LHCN-M2 (cell line): ENCODE data around the gene TROAP. TPM values are rescaled to one million over a fixed set of nuclear protein-coding genes. Genes with fewer than 3 reads are reported as not detected.
"Not testable (repeated sequence)": the region's sequence is repeated elsewhere in the genome, so short reads cannot be mapped to it uniquely, and the experiment has no call there.

Experiments
- DNase-seq: peaks from one replicate; pipeline ENCODE4 v3.0.0-alpha.2; 2012; ENCODE audit warnings: low read depth
- total RNA-seq: library from RNA; depleted of rRNA; stranded (reverse); fragments of >200 nt; gene quantifications from 2 replicates; pipeline ENCODE4 v1.2.3, GENCODE V29; 2014

TROAP gene
- total RNA-seq, 1 experiment from 2014 or later: 30.0 TPM

- DNase-seq: no peak
These were observed 28.8 kb upstream of the TROAP start for GRCh38 chr12:49294086-49294803.

- no peak for DNase-seq
These were observed 28.3 kb upstream of the TROAP start for GRCh38 chr12:49294804-49295081.

- DNase-seq: no peak
These were observed 27.7 kb upstream of the TROAP start, which contains the start of gene PRPH for GRCh38 chr12:49295082-49295936. Gene PRPH (plus strand): TSS chr12:49295147. CDS start chr12:49295201, 54 bp downstream.

- DNase-seq: no peak
These were observed 26.8 kb upstream of the TROAP start for GRCh38 chr12:49296034-49296835.

- no peak for DNase-seq
These were observed 26.0 kb upstream of the TROAP start for GRCh38 chr12:49296836-49297694.

GRCh38 chr12:49297695-49298060 lies 25.4 kb upstream of the TROAP start:
- no peak for DNase-seq

- DNase-seq: no peak
These were observed 24.9 kb upstream of the TROAP start for GRCh38 chr12:49298160-49298559.

GRCh38 chr12:49301760-49302159 lies 21.3 kb upstream of the TROAP start:
- DNase-seq: no peak

- DNase-seq: peak; percentile 60
These were observed 18.9 kb upstream of the TROAP start for GRCh38 chr12:49304161-49304560.

GRCh38 chr12:49305762-49306510 lies 17.1 kb upstream of the TROAP start:
- DNase-seq: no peak

GRCh38 chr12:49309386-49309785 lies 13.7 kb upstream of the TROAP start:
- DNase-seq: no peak

- not testable (repeated sequence) for DNase-seq
These were observed 12.5 kb upstream of the TROAP start for GRCh38 chr12:49310451-49311000.

GRCh38 chr12:49314811-49315210 lies 8.2 kb upstream of the TROAP start:
- DNase-seq: no peak

GRCh38 chr12:49317118-49317517 lies 5.9 kb upstream of the TROAP start:
- not testable (repeated sequence) for DNase-seq

- not testable (repeated sequence) for DNase-seq
These were observed 2.5 kb upstream of the TROAP start for GRCh38 chr12:49320411-49321103.

GRCh38 chr12:49322367-49322707 lies 718 bp upstream of the TROAP start:
- DNase-seq: no peak

GRCh38 chr12:49323524-49324097 lies 556 bp downstream of the TROAP start:
- DNase-seq: no peak

- DNase-seq: no peak
These were observed 2.6 kb downstream of the TROAP start for GRCh38 chr12:49325606-49326005.

- DNase-seq: no peak
These were observed 4.3 kb downstream of the TROAP start for GRCh38 chr12:49327368-49327767.
